Bronchial epithelial cell (primary cell): Measurements from ENCODE around the gene RPP21. TPM values are rescaled to one million over a fixed set of nuclear protein-coding genes. Genes with fewer than 3 reads are reported as not detected.

Source experiments
- DNase-seq: peaks from one replicate; pipeline ENCODE4 v3.0.0-alpha.2; 2010; ENCODE audit warnings: low read depth
- FAIRE-seq: peaks from 2 replicates; lab custom pipeline; 2011; peaks lifted over from hg19 to GRCh38; lab: Jason Lieb, UNC
- H3K27me3 ChIP-seq: 2 replicates; pipeline ENCODE4 v1.5.1; 2011; ENCODE audit warnings: low read length; ENCODE audit not compliant: control insufficient read depth, insufficient read depth
- H3K36me3 ChIP-seq: 2 replicates; pipeline ENCODE4 v1.5.1; 2011; ENCODE audit warnings: low read length; ENCODE audit not compliant: control insufficient read depth, insufficient read depth
- H3K4me3 ChIP-seq: 2 replicates; pipeline ENCODE4 v1.5.1; 2011; ENCODE audit warnings: mild to moderate bottlenecking, low read depth, low read length, control low read depth
- total RNA-seq: library from RNA; depleted of rRNA; stranded (reverse); fragments of >200 nt; gene quantifications from 2 replicates; pipeline ENCODE4 v1.2.1, GENCODE V29; 2014
- TF ChIP-seq, protein P1 (sequence below): IDR thresholded peaks from 2 replicates; pipeline ENCODE4 v1.5.1; 2011; ENCODE audit warnings: mild to moderate bottlenecking, moderate library complexity, low read length, control low read depth, inconsistent platforms; ENCODE audit not compliant: insufficient read depth, severe bottlenecking

RPP21 gene
- total RNA-seq, 1 donor from 2014 or later: 29.0 TPM

DNA sequence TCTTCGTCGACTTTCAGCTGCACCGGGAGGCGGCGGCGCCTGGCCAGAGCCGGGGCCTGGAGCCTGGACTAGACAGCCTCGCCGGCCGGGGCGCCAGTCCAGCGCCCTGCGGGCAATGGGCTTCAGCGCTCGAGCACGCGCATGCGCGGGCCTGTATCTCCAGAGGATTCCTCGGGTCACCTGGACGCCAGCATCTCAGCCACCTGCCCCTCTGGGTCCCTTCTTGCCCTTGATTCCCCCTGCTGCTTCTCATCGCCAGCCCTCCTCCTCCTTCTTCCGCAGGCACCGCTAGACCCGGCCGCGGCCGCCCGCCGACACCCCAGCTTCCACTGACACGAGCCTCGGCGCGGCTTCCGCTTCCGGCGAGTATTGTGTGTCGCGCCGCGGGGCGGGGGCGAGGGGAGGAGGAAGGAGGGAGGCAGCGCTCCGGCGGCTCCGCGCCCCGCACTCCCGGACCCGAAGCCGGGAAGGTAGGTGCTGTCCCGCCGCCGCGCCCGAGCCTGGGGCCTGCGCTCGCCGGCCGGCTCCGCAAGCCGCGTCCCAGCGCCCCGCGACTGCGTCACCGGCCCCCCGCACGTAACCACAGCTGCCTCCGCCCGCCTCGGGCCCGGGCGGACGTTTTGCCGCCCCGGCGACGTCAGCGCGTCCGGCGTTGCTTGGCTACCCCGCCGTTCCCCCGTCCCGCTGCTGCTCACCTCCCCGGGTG, 18.3 kb upstream of the RPP21 start, which contains the start of gene TRIM39:
TRIM39 (plus strand) TSS at position 402 of the 706 bp plus-strand sequence. CDS start 2,391 bp downstream, outside the sequence.
- TF ChIP-seq, protein P1, sequence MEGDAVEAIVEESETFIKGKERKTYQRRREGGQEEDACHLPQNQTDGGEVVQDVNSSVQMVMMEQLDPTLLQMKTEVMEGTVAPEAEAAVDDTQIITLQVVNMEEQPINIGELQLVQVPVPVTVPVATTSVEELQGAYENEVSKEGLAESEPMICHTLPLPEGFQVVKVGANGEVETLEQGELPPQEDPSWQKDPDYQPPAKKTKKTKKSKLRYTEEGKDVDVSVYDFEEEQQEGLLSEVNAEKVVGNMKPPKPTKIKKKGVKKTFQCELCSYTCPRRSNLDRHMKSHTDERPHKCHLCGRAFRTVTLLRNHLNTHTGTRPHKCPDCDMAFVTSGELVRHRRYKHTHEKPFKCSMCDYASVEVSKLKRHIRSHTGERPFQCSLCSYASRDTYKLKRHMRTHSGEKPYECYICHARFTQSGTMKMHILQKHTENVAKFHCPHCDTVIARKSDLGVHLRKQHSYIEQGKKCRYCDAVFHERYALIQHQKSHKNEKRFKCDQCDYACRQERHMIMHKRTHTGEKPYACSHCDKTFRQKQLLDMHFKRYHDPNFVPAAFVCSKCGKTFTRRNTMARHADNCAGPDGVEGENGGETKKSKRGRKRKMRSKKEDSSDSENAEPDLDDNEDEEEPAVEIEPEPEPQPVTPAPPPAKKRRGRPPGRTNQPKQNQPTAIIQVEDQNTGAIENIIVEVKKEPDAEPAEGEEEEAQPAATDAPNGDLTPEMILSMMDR: no peak
- Histone ChIP-seq H3K36me3 (peaks cover 10% of the 10 kb centered on the region), H3K27me3 (no peaks in the 10 kb centered on the region), H3K4me3 (peak within 1 kb of the TSS; percentile 86)
- peak; percentile 44 for DNase-seq
- FAIRE-seq: no peak

DNA sequence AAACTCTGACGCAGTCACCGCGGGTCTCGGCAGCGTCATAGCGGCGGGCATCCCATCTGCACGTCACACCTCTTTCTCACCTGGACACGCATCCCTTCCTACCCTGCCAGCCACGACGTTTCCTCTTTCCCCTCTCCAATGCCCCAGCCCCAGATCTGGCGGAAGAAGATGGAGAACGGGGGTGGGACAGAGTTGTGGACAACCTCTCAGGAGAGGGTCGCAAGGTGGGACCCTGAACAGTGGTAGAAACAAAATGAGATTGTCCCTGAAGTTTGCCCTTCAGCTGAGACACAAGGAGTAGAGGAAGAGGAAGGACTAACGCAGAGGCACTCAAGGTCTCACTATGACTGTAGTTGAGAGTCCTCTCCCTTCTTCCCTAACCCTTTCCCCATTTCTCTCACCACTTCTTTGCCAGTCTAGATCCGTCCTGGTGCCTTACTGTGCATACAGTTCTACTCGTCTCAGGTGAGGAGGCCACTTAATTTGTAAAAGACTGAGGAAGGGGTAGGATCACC, 17.7 kb upstream of the RPP21 start:
- H3K36me3 ChIP-seq: peaks cover 10% of the 10 kb centered on the region
- no peaks in the 10 kb centered on the region for H3K27me3 ChIP-seq
- H3K4me3 ChIP-seq: peak overlapping the region; percentile 86
- TF ChIP-seq, protein P1: no peak
- DNase-seq (peak; percentile 81), FAIRE-seq (no peak)

DNA sequence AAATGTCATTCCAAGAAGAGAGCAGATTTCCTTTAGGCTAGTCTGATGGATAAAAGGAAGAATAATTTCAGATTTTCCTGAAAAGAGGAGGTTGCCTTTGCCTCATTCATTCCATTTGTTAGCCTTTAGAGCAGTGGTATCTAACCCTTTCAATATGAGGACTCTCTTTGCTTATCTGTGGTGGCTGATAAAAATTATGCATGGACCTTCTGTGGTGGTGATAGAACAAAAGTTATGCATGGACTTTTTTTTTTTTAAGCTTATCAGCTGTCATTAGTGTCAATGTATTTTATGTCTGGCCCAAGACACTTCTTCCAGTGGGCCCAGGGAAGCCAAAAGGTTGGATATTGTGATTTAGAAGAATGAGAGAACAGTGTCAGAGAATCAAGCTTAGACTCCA, 16.6 kb upstream of the RPP21 start:
- Histone ChIP-seq H3K27me3 (no peaks in the 10 kb centered on the region), H3K4me3 (no peak overlapping the region), H3K36me3 (peaks cover 10% of the 10 kb centered on the region)
- FAIRE-seq (no peak), DNase-seq (no peak)
- TF ChIP-seq, protein P1: no peak

DNA sequence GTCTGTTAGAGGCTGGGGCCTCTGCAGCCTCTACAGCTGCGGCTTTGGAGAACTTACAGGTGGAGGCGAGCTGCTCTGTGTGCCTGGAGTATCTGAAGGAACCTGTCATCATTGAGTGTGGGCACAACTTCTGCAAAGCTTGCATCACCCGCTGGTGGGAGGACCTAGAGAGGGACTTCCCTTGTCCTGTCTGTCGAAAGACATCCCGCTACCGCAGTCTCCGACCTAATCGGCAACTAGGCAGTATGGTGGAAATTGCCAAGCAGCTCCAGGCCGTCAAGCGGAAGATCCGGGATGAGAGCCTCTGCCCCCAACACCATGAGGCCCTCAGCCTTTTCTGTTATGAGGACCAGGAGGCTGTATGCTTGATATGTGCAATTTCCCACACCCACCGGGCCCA, 15.6 kb upstream of the RPP21 start:
- no peak overlapping the region for H3K4me3 ChIP-seq
- H3K36me3 ChIP-seq: peaks cover 12% of the 10 kb centered on the region
- TF ChIP-seq, protein P1: no peak
- FAIRE-seq (no peak), DNase-seq (no peak)
- H3K27me3 ChIP-seq: no peaks in the 10 kb centered on the region

DNA sequence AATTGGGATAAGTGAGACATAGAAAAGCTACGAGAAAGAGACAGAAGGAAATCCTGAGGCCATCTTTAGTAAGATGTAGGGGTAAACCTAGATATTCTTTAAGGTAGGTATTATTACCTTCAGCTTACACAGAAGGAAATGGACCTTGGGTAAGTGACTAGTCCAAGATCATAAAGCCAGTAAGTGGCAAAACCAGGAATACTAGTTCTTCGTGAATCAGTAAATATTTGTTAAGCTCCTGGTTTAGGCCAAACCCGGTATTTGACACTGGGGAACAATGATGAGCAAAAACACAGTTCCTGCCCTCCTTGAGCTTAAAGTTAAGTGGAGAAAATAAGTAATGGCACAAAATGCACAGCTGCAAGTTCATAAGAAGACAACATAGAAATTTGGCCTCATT, 13.0 kb upstream of the RPP21 start:
- Histone ChIP-seq H3K36me3 (peaks cover 20% of the 10 kb centered on the region), H3K27me3 (no peaks in the 10 kb centered on the region), H3K4me3 (no peak overlapping the region)
- TF ChIP-seq, protein P1: no peak
- FAIRE-seq (no peak), DNase-seq (no peak)
